Upper lobe of right lung (tissue), 1 donor: ENCODE data around the gene METTL5. TPM values are rescaled to one million over a fixed set of nuclear protein-coding genes. Genes with fewer than 3 reads are reported as not detected.

Source experiments
- ATAC-seq: fragments of 200-7000 bp; cut with Tn5 transposase; one replicate; pipeline ENCODE4 v1.9.1; 2020; ENCODE audit warnings: mild to moderate bottlenecking, moderate library complexity
- DNase-seq: peaks from one replicate; pipeline ENCODE4 v3.0.0-alpha.2; 2020
- H3K27ac ChIP-seq: fragments of 200-600 bp; one replicate; pipeline ENCODE4 v1.8.0; 2022
- H3K27me3 ChIP-seq: fragments of 200-600 bp; one replicate; pipeline ENCODE4 v1.8.0; 2022; ENCODE audit warnings: mild to moderate bottlenecking
- H3K36me3 ChIP-seq: fragments of 200-600 bp; one replicate; pipeline ENCODE4 v1.8.0; 2022
- H3K4me1 ChIP-seq: fragments of 200-600 bp; one replicate; pipeline ENCODE4 v1.8.0; 2022
- H3K4me3 ChIP-seq: fragments of 200-600 bp; one replicate; pipeline ENCODE4 v1.8.0; 2022; ENCODE audit warnings: mild to moderate bottlenecking
- H3K9me3 ChIP-seq: fragments of 200-600 bp; one replicate; pipeline ENCODE4 v1.8.0; 2022
- intact Hi-C: fragments of 100-400 bp; cut with DNase I; formaldehyde crosslinking; loops from one replicate; pipeline ENCODE4 v1.11.0; 2022
- total RNA-seq: library from RNA; stranded (reverse); fragmentation: NEBNext Ultra II Directional; extraction: Animal tissue kit (Norgen Biotek cat#: 25700); gene quantifications from one replicate; pipeline ENCODE4 v1.2.1, GENCODE V29; 2021
- TF ChIP-seq, protein P1 (sequence below): fragments of 200-600 bp; IDR thresholded peaks from one replicate; pipeline ENCODE4 v1.8.0; 2022; ENCODE audit warnings: antibody characterized with exemption
- donor health status: DM: no; HTN: yes; CAD: no; lungs with severe emphysema.

Gene METTL5
- total RNA-seq, 1 donor from 2014 or later: 34.7 TPM

DNA sequence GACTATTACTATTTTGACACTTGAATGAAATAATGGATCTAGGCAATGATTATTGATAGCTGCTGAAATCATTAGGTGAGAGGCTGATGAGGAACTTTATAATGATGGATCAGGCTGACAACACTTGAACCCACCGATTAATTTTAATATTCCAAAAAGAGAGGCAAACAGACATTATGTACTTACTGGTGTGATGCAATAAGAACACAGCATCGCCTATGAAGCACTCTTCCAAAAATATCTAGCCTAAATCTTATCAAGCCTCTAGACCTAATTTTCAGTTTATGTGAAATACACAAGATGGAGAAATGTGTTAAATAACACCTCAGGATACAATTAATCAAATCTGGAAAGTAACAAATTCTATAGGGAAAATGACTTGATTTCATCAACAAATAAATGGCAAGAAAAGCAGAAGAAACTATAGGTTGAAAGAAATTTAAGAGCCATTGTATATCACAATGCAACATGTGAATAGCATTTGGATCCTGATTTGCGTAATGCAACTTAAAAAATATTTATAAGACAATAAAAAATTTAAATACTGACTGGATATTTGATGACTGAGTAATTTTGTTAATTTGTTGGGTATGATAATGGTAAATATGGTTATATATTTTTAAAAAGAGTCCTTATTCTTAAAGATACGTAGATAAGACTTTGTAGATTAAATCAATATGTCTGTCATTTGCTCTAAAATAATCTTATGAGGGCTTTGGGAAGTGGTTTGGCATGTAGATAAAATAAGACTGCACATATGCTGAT, 43.3 kb downstream of the METTL5 start:
- no peaks in the 10 kb centered on the region for H3K27me3 ChIP-seq
- no peaks in the 10 kb centered on the region for H3K36me3 ChIP-seq
- H3K4me3 ChIP-seq: no peak overlapping the region
- TF ChIP-seq, protein P1, sequence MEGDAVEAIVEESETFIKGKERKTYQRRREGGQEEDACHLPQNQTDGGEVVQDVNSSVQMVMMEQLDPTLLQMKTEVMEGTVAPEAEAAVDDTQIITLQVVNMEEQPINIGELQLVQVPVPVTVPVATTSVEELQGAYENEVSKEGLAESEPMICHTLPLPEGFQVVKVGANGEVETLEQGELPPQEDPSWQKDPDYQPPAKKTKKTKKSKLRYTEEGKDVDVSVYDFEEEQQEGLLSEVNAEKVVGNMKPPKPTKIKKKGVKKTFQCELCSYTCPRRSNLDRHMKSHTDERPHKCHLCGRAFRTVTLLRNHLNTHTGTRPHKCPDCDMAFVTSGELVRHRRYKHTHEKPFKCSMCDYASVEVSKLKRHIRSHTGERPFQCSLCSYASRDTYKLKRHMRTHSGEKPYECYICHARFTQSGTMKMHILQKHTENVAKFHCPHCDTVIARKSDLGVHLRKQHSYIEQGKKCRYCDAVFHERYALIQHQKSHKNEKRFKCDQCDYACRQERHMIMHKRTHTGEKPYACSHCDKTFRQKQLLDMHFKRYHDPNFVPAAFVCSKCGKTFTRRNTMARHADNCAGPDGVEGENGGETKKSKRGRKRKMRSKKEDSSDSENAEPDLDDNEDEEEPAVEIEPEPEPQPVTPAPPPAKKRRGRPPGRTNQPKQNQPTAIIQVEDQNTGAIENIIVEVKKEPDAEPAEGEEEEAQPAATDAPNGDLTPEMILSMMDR: no peak
- intact Hi-C loops: no loop called here
- no peaks in the 10 kb centered on the region for H3K4me1 ChIP-seq
- DNase-seq: no peak
- no peak overlapping the region for H3K27ac ChIP-seq
- ATAC-seq: no peak
- no peaks in the 10 kb centered on the region for H3K9me3 ChIP-seq

DNA sequence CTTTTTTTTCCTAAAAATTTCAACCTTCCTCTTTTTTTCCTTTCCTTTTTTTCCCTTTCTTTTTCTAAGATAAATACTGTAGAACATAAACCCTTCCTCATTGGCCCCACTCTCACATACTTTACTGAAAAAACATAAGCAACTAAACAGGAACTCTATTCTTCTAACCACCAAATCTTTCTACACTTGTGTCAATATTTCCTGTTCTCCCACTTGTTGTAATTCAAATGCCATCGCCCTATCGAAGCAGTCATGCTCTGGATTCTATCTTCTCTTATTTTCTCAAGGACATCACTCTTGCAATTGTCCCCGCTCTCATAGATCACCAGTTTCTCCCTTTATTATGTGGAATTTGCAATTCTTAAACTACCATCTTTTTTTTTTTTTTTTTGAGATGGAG, 46.3 kb downstream of the METTL5 start:
- Histone ChIP-seq H3K9me3 (no peaks in the 10 kb centered on the region), H3K4me3 (no peak overlapping the region), H3K27me3 (no peaks in the 10 kb centered on the region), H3K36me3 (no peaks in the 10 kb centered on the region), H3K4me1 (no peaks in the 10 kb centered on the region), H3K27ac (no peak overlapping the region)
- DNase-seq (no peak), ATAC-seq (no peak)
- TF ChIP-seq, protein P1: no peak
- intact Hi-C loops: no loop called here

DNA sequence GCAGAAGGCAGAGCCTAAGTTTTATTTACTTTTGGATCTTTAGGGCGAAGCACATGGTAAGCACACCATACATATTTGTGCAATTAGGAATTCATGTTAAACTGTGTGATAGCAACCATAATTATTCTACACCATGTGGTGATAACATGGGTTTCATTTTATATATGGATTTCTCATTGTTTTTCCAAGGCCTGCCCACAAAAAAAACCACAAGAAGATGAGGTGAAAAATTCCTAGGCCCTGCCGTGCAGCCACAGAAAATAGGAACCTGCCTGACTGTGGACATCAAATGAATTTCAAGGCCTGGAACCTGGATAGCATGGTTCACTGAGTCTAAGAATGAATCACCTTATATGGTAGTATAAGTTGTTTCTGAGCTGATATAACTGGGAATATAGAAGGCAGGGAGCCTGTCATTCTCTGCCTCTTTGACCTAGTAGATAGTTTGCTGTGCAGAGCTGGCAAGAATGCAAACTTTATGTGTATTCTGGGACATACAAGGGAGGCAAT, 48.4 kb downstream of the METTL5 start:
- no peak for DNase-seq
- Histone ChIP-seq H3K27ac (no peak overlapping the region), H3K36me3 (no peaks in the 10 kb centered on the region), H3K4me1 (no peaks in the 10 kb centered on the region), H3K9me3 (no peaks in the 10 kb centered on the region), H3K27me3 (no peaks in the 10 kb centered on the region), H3K4me3 (no peak overlapping the region)
- TF ChIP-seq, protein P1: no peak
- intact Hi-C loops: no loop called here
- no peak for ATAC-seq

DNA sequence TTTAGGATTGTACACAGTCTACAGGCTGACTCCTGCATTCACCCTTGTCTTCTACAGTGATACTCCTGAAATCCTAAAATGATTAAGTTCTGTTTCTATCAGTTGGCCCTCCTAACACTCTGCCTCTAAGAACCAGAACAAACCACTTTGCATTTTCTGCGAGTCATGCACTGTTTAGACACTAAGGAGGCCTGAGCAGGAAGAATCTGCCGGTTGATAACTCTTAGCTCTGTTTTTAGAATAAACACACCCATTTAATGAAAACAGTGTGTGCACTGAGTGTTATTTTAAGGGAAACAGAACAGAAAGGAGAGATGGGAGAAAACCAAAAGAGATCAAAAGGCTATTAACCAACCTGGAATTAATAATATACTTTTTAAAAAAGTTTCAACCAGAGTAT, 48.9 kb downstream of the METTL5 start:
- Histone ChIP-seq H3K4me1 (no peaks in the 10 kb centered on the region), H3K36me3 (no peaks in the 10 kb centered on the region), H3K27me3 (no peaks in the 10 kb centered on the region), H3K27ac (no peak overlapping the region), H3K4me3 (no peak overlapping the region), H3K9me3 (no peaks in the 10 kb centered on the region)
- ATAC-seq: no peak
- TF ChIP-seq, protein P1: no peak
- DNase-seq: no peak
- intact Hi-C loops: no loop called here

DNA sequence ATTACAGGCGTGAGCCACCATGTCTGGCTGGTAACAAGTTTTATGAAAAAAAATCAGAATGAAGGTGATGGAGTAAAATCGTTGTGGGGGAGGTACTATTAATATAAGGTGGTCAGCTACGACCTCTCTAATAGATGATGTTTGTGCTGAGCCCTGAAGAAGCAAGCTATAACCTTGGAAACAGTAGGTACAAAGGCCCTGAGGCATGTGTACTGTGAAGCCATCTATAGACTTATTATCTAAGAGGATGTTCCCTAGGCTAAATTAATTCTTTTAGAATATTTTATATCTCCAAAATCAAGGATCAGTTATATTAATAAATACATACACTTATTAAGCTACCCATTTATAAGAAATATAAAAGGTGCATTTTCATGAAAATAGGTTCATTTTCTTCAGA, 49.4 kb downstream of the METTL5 start:
- ATAC-seq (no peak), DNase-seq (no peak)
- H3K27me3 ChIP-seq: no peaks in the 10 kb centered on the region
- no peaks in the 10 kb centered on the region for H3K9me3 ChIP-seq
- intact Hi-C loops: no loop called here
- TF ChIP-seq, protein P1: no peak
- no peaks in the 10 kb centered on the region for H3K4me1 ChIP-seq
- no peaks in the 10 kb centered on the region for H3K36me3 ChIP-seq
- no peak overlapping the region for H3K4me3 ChIP-seq
- no peak overlapping the region for H3K27ac ChIP-seq
